ENCODE measurements around the gene AKNA.

The AKNA gene

DNA sequence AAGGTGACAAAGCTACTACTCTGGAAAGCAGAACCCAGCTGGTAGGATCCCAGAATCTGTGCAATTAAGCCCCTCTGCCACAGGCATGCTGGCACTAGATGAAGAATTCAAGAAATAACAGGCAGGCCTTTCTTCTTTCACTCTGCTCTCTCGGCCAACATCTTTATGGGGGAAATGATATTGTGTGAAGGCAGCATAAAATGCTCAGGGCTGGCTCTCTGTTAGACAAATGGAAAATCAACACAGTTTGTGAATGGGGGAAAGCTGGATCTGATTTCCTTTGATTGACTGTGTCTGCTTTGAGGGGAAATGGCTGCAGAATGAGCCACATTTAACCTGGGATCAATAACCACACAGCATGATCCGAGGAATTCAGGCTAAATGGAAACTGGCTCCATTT is 29.1 kb upstream of the AKNA start:
- no peak overlapping the region for H3K27ac ChIP-seq (ENCODE audit: low read depth, low read length, severe bottlenecking)

DNA sequence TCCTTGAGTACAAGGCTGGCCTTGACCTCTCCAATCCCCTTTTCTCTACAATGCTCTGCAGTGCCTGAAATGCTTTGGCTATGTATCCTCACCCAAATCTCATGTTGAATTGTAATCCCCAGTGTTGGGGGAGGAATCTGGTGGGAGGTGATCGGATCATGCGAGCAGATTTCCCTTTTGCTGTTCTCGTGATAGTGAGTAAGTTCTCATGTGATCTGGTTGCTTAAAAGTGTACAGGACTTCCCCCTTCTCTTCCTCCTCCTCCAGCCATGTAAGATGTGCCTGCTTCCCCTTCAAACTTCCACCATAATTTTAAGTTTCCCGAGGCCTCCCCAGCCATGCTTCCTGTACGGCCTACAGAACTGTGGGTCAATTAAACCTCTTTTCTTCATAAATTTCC is 28.5 kb upstream of the AKNA start:
- H3K36me3 ChIP-seq (ENCODE audit: control insufficient read depth, insufficient read depth, low read length): no peaks in the 10 kb centered on the region
- no peak overlapping the region for H3K4me3 ChIP-seq (ENCODE audit: extremely low read depth, insufficient read depth, low read length, poor library complexity, severe bottlenecking)
- whole genome bisulfite sequencing, 2 experiments (ENCODE audit: insufficient coverage in 2 of 2): 92 to 94% methylated on average over 2 of the region's 5 CpGs
- H3K9me3 ChIP-seq (ENCODE audit: control insufficient read depth, low read length): no peaks in the 10 kb centered on the region
- H3K27ac ChIP-seq (ENCODE audit: low read depth, low read length, severe bottlenecking): no peak overlapping the region
- no peaks in the 10 kb centered on the region for H3K4me1 ChIP-seq (ENCODE audit: control insufficient read depth, insufficient read depth, low read length, poor library complexity, severe bottlenecking)

More for the DNA sequence above, 29.1 kb upstream of the AKNA start:
- H3K36me3 ChIP-seq (ENCODE audit: control insufficient read depth, insufficient read depth, low read length): no peaks in the 10 kb centered on the region
- WGBS, 2 experiments (ENCODE audit: insufficient coverage in 2 of 2): 75 to 85% methylated on average over 1 to 2 of the region's 2 CpGs
- no peak overlapping the region for H3K4me3 ChIP-seq (ENCODE audit: extremely low read depth, insufficient read depth, low read length, poor library complexity, severe bottlenecking)
- H3K4me1 ChIP-seq (ENCODE audit: control insufficient read depth, insufficient read depth, low read length, poor library complexity, severe bottlenecking): no peaks in the 10 kb centered on the region
- H3K9me3 ChIP-seq (ENCODE audit: control insufficient read depth, low read length): no peaks in the 10 kb centered on the region

DNA sequence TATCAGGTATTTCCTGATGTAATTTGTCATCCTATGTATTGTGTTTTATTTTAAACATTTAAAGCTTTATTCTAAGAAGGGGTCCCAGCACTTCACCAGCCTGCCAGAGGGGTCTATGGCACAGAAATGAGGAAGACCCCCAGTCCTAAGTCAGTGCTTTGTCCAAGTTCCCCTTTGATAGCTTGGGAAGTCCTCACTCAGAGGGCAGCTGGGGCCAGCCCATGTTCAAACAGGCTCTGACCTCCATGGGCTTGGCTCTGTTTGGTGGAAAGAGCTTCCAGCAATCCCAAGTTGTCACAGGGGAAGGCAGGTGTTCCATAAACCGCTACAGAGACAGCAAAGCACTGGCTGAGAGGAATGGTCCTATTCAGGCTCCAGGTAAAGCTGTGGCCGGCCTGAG is 26.6 kb upstream of the AKNA start:
- H3K9me3 ChIP-seq (ENCODE audit: control insufficient read depth, low read length): no peaks in the 10 kb centered on the region
- WGBS, 2 experiments (ENCODE audit: insufficient coverage in 2 of 2): 91 to 95% methylated on average over 2 of the region's 2 CpGs
- no peak overlapping the region for H3K27ac ChIP-seq (ENCODE audit: low read depth, low read length, severe bottlenecking)
- H3K4me1 ChIP-seq (ENCODE audit: control insufficient read depth, insufficient read depth, low read length, poor library complexity, severe bottlenecking): no peaks in the 10 kb centered on the region
- H3K36me3 ChIP-seq (ENCODE audit: control insufficient read depth, insufficient read depth, low read length): no peaks in the 10 kb centered on the region
- no peak overlapping the region for H3K4me3 ChIP-seq (ENCODE audit: extremely low read depth, insufficient read depth, low read length, poor library complexity, severe bottlenecking)

DNA sequence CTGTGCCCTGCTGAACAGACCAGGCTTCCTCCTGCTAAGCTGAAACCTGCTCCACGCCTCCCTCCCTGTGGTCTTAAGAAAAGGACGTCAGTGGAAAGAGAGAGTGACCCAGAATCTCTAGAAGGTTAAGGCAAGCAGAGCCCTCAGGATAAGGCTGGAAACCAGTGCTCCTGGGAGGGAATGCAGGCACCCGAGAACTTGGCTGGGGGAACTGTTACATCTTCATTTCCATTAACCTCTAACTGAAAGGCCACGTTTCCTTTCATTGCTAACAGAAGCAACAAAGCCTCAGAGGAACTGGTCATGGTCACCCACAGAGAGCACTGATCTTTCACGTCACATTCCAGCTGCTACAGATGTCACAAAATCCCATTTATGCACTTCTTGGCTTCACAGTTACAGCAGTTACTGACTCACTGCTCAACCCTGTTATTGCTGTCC is 26.1 kb upstream of the AKNA start:
- no peaks in the 10 kb centered on the region for H3K9me3 ChIP-seq (ENCODE audit: control insufficient read depth, low read length)
- H3K4me3 ChIP-seq (ENCODE audit: extremely low read depth, insufficient read depth, low read length, poor library complexity, severe bottlenecking): no peak overlapping the region
- no peaks in the 10 kb centered on the region for H3K36me3 ChIP-seq (ENCODE audit: control insufficient read depth, insufficient read depth, low read length)
- no peak overlapping the region for H3K27ac ChIP-seq (ENCODE audit: low read depth, low read length, severe bottlenecking)
- 52 to 62% methylated on average over 3 to 5 of the region's 5 CpGs for WGBS, 2 experiments (ENCODE audit: insufficient coverage in 2 of 2)
- peaks cover 3% of the 10 kb centered on the region for H3K4me1 ChIP-seq (ENCODE audit: control insufficient read depth, insufficient read depth, low read length, poor library complexity, severe bottlenecking)

DNA sequence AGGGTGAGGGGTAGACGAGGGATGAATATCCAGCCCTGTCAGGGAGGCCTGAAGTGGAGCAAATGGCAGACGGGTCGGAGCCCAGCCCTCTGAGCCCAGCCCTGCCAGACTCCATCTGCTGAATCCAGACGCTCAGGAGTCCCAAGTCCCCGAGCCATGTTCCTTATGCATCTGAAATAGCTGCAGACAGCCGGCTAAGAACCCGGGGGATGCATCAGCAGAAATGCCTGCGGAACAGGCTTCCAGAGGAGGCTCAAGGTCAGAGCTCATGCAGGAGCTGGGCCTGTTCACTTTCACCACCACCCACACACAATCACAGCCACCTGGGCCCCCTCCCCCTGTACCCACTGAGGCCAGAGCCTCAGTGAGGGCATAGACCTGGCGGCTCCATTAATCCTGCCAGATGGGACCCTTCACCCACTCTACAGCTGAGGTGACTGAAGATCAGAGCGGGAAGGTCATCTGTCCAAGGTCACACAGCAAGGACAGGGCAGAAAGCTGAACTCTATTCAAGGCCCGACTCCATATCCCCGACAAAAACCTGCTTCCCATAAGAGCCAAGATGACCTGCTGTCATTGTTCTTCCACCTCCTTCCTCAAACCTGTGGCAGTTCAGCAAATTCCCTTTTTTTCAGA is 24.4 kb upstream of the AKNA start:
- Histone ChIP-seq H3K36me3 (ENCODE audit: control insufficient read depth, insufficient read depth, low read length) (no peaks in the 10 kb centered on the region), H3K4me3 (ENCODE audit: extremely low read depth, insufficient read depth, low read length, poor library complexity, severe bottlenecking) (no peak overlapping the region), H3K27ac (ENCODE audit: low read depth, low read length, severe bottlenecking) (no peak overlapping the region), H3K9me3 (ENCODE audit: control insufficient read depth, low read length) (no peaks in the 10 kb centered on the region), H3K4me1 (ENCODE audit: control insufficient read depth, insufficient read depth, low read length, poor library complexity, severe bottlenecking) (peaks cover 6% of the 10 kb centered on the region)
- WGBS, 2 experiments (ENCODE audit: insufficient coverage in 2 of 2): 89 to 93% methylated on average over 9 to 11 of the region's 12 CpGs

DNA sequence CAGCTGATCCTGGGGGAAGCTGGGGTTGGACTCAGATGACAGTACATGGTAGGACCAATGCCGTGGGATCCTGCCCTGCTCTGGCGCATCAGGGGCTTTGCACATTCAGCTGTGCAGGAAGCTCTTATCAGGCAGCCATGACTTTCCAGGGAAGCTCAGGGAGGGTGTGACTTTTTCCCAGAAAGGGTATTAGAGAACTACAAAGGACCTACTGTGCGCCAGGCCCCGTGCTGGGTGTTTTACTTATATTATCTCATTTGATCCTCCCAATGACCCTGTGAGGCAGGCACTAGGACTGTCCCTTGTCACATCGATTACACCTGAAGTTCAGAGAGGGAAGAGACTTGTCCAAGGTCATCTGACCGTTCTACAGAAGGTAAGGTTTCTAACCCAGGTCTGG is 23.7 kb upstream of the AKNA start:
- Histone ChIP-seq H3K4me1 (ENCODE audit: control insufficient read depth, insufficient read depth, low read length, poor library complexity, severe bottlenecking) (peaks cover 6% of the 10 kb centered on the region), H3K9me3 (ENCODE audit: control insufficient read depth, low read length) (no peaks in the 10 kb centered on the region), H3K36me3 (ENCODE audit: control insufficient read depth, insufficient read depth, low read length) (no peaks in the 10 kb centered on the region), H3K4me3 (ENCODE audit: extremely low read depth, insufficient read depth, low read length, poor library complexity, severe bottlenecking) (no peak overlapping the region), H3K27ac (ENCODE audit: low read depth, low read length, severe bottlenecking) (no peak overlapping the region)
- 98% methylated on average over 5 of the region's 6 CpGs; no CpG with 5 or more reads in 1 of the 2 experiments for WGBS, 2 experiments (ENCODE audit: insufficient coverage in 2 of 2)

DNA sequence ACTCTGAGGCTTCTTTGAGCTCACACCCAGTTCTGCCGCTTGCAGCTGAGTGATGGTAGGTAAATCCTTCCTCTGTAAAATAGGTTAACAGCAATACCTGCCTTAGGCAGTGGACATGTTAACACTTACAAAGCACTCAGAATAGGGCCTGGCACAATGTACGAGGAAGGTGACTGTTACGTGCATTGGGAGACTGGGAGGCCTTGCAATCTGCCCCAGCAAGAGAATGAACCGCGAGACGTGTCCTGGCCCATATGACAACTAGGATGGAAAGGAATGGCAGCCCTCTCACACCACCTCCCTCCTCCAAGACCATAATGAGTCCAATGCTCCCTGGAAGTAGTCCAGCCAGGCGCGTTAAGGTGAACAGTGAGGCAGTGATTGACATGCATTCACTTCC is 23.1 kb upstream of the AKNA start:
- Histone ChIP-seq H3K36me3 (ENCODE audit: control insufficient read depth, insufficient read depth, low read length) (no peaks in the 10 kb centered on the region), H3K4me3 (ENCODE audit: extremely low read depth, insufficient read depth, low read length, poor library complexity, severe bottlenecking) (no peak overlapping the region), H3K27ac (ENCODE audit: low read depth, low read length, severe bottlenecking) (no peak overlapping the region), H3K9me3 (ENCODE audit: control insufficient read depth, low read length) (no peaks in the 10 kb centered on the region), H3K4me1 (ENCODE audit: control insufficient read depth, insufficient read depth, low read length, poor library complexity, severe bottlenecking) (peaks cover 6% of the 10 kb centered on the region)
- 92 to 97% methylated on average over 4 to 6 of the region's 8 CpGs for WGBS, 2 experiments (ENCODE audit: insufficient coverage in 2 of 2)

DNA sequence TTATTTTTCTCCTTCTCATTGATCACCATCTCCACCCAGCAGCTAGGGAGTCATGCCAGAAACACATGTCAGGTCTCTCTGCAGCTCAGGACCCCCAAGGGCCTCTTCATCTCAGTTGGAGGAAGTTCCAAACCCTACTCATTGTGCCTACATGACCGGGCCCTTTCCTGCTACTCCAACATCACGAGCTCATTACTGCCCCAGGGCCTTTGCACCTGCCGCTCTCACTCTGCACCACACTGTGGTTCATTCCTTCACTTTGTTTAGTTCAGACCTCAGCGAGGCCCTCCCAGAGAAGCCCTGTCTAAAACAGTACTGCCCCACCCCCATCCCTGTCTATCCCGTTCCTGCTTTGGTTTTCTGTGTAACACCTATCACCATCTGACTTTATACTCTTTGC is 22.1 kb upstream of the AKNA start:
- H3K27ac ChIP-seq (ENCODE audit: low read depth, low read length, severe bottlenecking): no peak overlapping the region
- H3K4me3 ChIP-seq (ENCODE audit: extremely low read depth, insufficient read depth, low read length, poor library complexity, severe bottlenecking): no peak overlapping the region
- no peaks in the 10 kb centered on the region for H3K9me3 ChIP-seq (ENCODE audit: control insufficient read depth, low read length)
- no peaks in the 10 kb centered on the region for H3K36me3 ChIP-seq (ENCODE audit: control insufficient read depth, insufficient read depth, low read length)
- 94 to 98% methylated on average over 5 of the region's 5 CpGs for WGBS, 2 experiments (ENCODE audit: insufficient coverage in 2 of 2)
- H3K4me1 ChIP-seq (ENCODE audit: control insufficient read depth, insufficient read depth, low read length, poor library complexity, severe bottlenecking): peaks cover 6% of the 10 kb centered on the region

DNA sequence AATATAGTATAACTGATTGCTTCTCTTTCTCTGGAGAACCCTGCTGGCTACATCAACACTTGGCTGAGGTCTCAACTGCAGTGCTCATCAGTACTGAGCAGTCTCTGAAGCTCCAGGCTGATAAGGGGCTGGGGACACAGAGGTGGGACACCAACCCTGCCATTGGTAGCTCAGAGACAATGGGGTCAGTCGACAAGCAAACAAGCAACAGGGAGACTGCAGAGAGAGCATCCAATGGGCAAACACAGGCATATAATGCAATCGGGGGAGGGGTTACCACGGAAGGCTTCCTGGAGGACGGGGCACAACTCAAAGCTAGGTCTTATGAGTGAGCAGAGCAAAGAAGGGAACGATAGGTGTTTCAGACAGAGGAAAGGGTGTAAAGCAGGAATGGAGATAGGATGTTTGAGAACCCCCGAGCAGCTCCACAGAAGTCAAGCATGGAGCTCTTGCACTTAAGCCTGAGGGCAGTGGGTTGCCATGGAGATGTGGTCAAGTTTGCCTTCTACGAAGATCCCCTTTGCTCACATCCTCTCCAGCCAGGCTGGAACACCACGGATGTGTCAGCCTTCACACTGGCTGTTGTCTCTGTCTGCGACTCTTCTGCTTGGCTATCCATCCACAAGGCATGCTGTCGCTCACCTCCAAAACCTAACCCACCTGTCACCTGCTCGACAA is 21.5 kb upstream of the AKNA start:
- 76 to 79% methylated on average over 9 to 11 of the region's 11 CpGs for WGBS, 2 experiments (ENCODE audit: insufficient coverage in 2 of 2)
- Histone ChIP-seq H3K9me3 (ENCODE audit: control insufficient read depth, low read length) (no peaks in the 10 kb centered on the region), H3K36me3 (ENCODE audit: control insufficient read depth, insufficient read depth, low read length) (no peaks in the 10 kb centered on the region), H3K4me1 (ENCODE audit: control insufficient read depth, insufficient read depth, low read length, poor library complexity, severe bottlenecking) (peaks cover 6% of the 10 kb centered on the region), H3K4me3 (ENCODE audit: extremely low read depth, insufficient read depth, low read length, poor library complexity, severe bottlenecking) (no peak overlapping the region), H3K27ac (ENCODE audit: low read depth, low read length, severe bottlenecking) (no peak overlapping the region)

DNA sequence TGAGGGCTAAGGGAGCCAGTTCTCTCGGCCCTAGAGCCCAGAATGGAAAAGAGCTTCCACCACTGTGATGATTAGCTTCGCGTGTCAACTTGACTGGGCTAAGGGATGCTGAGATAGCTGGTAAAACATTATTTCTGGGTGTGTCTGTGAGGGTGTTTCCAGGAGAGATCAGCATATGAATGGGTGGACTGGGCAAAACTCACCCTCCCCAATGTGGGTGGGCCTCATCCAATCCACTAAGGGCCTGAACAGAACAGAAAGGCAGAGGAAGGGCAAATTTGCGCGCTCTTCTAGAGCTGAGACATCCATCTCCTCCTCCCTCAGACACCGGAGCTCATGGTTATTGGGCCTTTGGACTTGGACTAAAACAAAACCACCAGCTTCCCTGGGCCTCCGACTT is 20.9 kb upstream of the AKNA start:
- no peak overlapping the region for H3K4me3 ChIP-seq (ENCODE audit: extremely low read depth, insufficient read depth, low read length, poor library complexity, severe bottlenecking)
- H3K9me3 ChIP-seq (ENCODE audit: control insufficient read depth, low read length): no peaks in the 10 kb centered on the region
- WGBS, 2 experiments (ENCODE audit: insufficient coverage in 2 of 2): 77 to 81% methylated on average over 6 to 7 of the region's 7 CpGs
- H3K4me1 ChIP-seq (ENCODE audit: control insufficient read depth, insufficient read depth, low read length, poor library complexity, severe bottlenecking): peaks cover 6% of the 10 kb centered on the region
- no peaks in the 10 kb centered on the region for H3K36me3 ChIP-seq (ENCODE audit: control insufficient read depth, insufficient read depth, low read length)
- H3K27ac ChIP-seq (ENCODE audit: low read depth, low read length, severe bottlenecking): no peak overlapping the region

DNA sequence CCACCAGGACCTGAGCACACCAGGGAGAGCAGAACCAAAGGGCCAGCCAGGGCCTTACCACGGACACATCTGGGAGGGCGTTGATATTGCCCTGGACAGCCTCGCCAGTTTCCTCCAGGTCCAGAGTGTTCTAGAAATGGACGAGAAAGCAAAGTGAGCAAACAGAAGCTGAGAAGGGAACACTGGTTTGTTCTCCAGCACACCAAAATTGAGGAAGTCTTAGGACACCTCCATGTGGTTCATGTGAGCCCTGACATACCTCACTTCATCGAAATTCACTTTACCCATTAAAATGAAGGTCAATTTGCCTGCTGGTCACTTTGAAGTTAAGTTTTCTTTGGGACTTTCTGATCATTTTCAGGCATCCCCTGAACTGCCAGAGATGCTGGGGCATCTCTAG is 20.1 kb upstream of the AKNA start:
- WGBS, 2 experiments (ENCODE audit: insufficient coverage in 2 of 2): 78 to 85% methylated on average over 5 of the region's 5 CpGs
- H3K36me3 ChIP-seq (ENCODE audit: control insufficient read depth, insufficient read depth, low read length): no peaks in the 10 kb centered on the region
- H3K4me3 ChIP-seq (ENCODE audit: extremely low read depth, insufficient read depth, low read length, poor library complexity, severe bottlenecking): no peak overlapping the region

More for the DNA sequence above, 20.1 kb upstream of the AKNA start:
- no peak overlapping the region for H3K27ac ChIP-seq (ENCODE audit: low read depth, low read length, severe bottlenecking)
- peaks cover 6% of the 10 kb centered on the region for H3K4me1 ChIP-seq (ENCODE audit: control insufficient read depth, insufficient read depth, low read length, poor library complexity, severe bottlenecking)
- no peaks in the 10 kb centered on the region for H3K9me3 ChIP-seq (ENCODE audit: control insufficient read depth, low read length)

Measured in mesodermal cell (in vitro differentiated cells).